HepG2 (cell line): ENCODE data around the gene PAEP.

Experiments
- CTCF ChIP-seq: sonication (generic); formaldehyde crosslinking; IDR thresholded peaks from 2 replicates; pipeline ENCODE4 v1.5.0; 2020; ENCODE audit warnings: mild to moderate bottlenecking, missing genetic modification reagents, moderate library complexity
- ETS1 ChIP-seq: sonication (generic); formaldehyde crosslinking; IDR thresholded peaks from 2 replicates; pipeline ENCODE4 v1.4.0; 2020; ENCODE audit warnings: missing genetic modification reagents
- GTF3A ChIP-seq: sonication (generic); formaldehyde crosslinking; conservative IDR thresholded peaks from 2 replicates; pipeline ENCODE4 v1.4.0; 2020; ENCODE audit warnings: mild to moderate bottlenecking, missing genetic modification reagents
- POLR2AphosphoS5 ChIP-seq: IDR thresholded peaks from 2 replicates; pipeline ENCODE4 v1.6.1; 2012; ENCODE audit warnings: low read depth, low read length
- ZNF24 ChIP-seq: fragments of 450-650 bp; IDR thresholded peaks from 2 replicates; pipeline ENCODE4 v1.6.1; 2017; ENCODE audit warnings: antibody characterized with exemption, mild to moderate bottlenecking

GRCh38 chr9:135520916-135521607 is 40.5 kb upstream of the PAEP start, which contains the start of gene LCN1:
- TF ChIP-seq ZNF24 (no peak), ETS1 (CRISPR knock-in tag) (no peak), POLR2AphosphoS5 (no peak), CTCF (CRISPR knock-in tag) (no peak), GTF3A (CRISPR knock-in tag) (no peak)
